Effector memory CD8-positive, alpha-beta T cell (primary cell): ENCODE measurements around the gene AKAP13.
A peak's percentile ranks its signal among the peaks of the same experiment; 100 is the strongest.

Experiments
- ATAC-seq: fragments of 150-1000 bp; cut with Tn5 transposase; replicated peaks from 2 replicates; pipeline ENCODE4 v1.10.0; 2021; ENCODE audit warnings: mild to moderate bottlenecking, moderate library complexity
- DNase-seq, 3 experiments: peaks; one replicate each; pipeline ENCODE4 v3.0.0; 2021
- H3K27ac Mint-ChIP-seq, 2 donors: one replicate each; pipeline ENCODE4 v1.8.0; 2022; ENCODE audit warnings: mild to moderate bottlenecking in 2 of 2, mixed read lengths in 2 of 2, moderate library complexity in 2 of 2
- H3K27me3 Mint-ChIP-seq, 2 donors: one replicate each; pipeline ENCODE4 v1.8.0; 2022; ENCODE audit warnings: mixed read lengths in 2 of 2
- H3K36me3 Mint-ChIP-seq: one replicate; pipeline ENCODE4 v1.8.0; 2022; ENCODE audit warnings: mild to moderate bottlenecking, moderate library complexity, mixed read lengths; ENCODE audit not compliant: insufficient read depth
- H3K4me1 Mint-ChIP-seq, 2 donors: one replicate each; pipeline ENCODE4 v1.8.0; 2022; ENCODE audit warnings: low read depth in 2 of 2, mixed read lengths in 2 of 2
- H3K4me3 Mint-ChIP-seq, 2 donors: one replicate each; pipeline ENCODE4 v1.8.0; 2022; ENCODE audit warnings: mild to moderate bottlenecking in 2 of 2, mixed read lengths in 2 of 2, moderate library complexity in 2 of 2
- H3K9me3 Mint-ChIP-seq, 2 donors: one replicate each; pipeline ENCODE4 v1.8.0; 2022; ENCODE audit warnings: mixed read lengths in 2 of 2

The AKAP13 gene

GRCh38 chr15:85710340-85710842 is 330.0 kb downstream of the AKAP13 start:
- Mint-ChIP-seq H3K4me1 (peaks cover 44 to 82% of the 10 kb centered on the region in 2 donors), H3K36me3 (peaks cover 79% of the 10 kb centered on the region), H3K27me3 (no peaks in the 10 kb centered on the region), H3K27ac (peak overlapping the region; percentile 95 to 99), H3K9me3 (no peaks in the 10 kb centered on the region), H3K4me3 (peak overlapping the region in 1 of 2 donors; percentile 58)
- no peak for DNase-seq
- no peak for ATAC-seq

DNA sequence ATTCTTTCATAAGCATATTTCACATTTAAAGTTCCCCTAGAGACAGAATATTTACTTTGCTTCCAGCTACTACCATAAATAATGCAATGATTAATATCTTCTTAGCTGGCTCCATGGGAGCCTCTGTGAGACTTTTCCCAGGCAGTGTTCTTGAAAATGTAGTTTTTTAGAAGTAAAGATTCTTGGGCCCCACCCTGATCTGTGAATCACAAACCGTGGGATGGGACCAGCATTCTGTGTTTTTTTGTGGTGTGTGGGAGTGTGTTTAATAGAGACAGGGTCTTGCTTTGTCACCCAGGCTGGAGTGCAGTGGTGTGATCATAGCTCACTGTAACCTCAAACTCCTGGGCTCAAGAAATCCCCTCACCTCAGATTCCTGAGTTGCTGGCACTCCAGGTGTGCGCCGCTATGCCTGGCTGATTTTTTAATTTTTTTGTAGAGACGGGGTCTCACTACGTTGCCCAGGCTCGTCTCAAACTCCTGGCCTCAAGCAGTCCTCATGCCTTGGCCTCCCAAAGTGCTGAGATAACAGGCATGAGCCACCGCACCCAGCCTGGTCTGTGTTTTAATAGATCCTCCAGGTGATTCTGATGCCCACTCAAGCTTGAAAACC is 331.3 kb downstream of the AKAP13 start:
- no peak for ATAC-seq
- no peaks in the 10 kb centered on the region for H3K27me3 Mint-ChIP-seq

DNA sequence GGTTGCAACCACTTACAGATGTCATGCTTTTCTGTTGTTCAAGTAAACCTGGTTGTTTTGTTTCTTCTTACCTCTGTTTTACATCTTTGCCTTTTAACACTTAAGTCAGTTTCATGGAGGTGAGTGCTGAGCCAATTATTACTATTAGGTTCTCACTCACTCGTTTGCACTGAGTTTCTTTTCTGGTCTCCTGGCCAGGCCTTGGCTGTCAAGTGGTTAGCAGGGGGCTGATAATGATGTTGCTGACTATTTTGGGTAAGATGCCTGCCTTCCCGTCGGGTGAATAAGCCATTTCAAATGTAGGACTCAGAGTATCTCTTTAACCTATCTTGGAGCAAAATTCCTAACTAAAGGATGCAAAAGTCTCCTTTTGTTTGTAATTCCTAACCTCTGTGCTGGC is 335.9 kb downstream of the AKAP13 start:
- H3K36me3 Mint-ChIP-seq, result peaks cover 96% of the 10 kb centered on the region
- DNase-seq (no peak), ATAC-seq (no peak)
- no peak overlapping the region for H3K4me3 Mint-ChIP-seq
- no peaks in the 10 kb centered on the region for H3K9me3 Mint-ChIP-seq
- H3K27me3 Mint-ChIP-seq, result no peaks in the 10 kb centered on the region
- peak overlapping the region; percentile 67 to 88 for H3K27ac Mint-ChIP-seq
- H3K4me1 Mint-ChIP-seq, result peaks cover 16 to 57% of the 10 kb centered on the region in 2 donors

More for the DNA sequence above, 331.3 kb downstream of the AKAP13 start:
- H3K36me3 Mint-ChIP-seq, result peaks cover 79% of the 10 kb centered on the region
- no peak for DNase-seq
- no peaks in the 10 kb centered on the region for H3K9me3 Mint-ChIP-seq
- peak overlapping the region; percentile 95 to 99 for H3K27ac Mint-ChIP-seq
- peak overlapping the region in 1 of 2 donors; percentile 45 for H3K4me3 Mint-ChIP-seq
- peaks cover 35 to 76% of the 10 kb centered on the region in 2 donors for H3K4me1 Mint-ChIP-seq

DNA sequence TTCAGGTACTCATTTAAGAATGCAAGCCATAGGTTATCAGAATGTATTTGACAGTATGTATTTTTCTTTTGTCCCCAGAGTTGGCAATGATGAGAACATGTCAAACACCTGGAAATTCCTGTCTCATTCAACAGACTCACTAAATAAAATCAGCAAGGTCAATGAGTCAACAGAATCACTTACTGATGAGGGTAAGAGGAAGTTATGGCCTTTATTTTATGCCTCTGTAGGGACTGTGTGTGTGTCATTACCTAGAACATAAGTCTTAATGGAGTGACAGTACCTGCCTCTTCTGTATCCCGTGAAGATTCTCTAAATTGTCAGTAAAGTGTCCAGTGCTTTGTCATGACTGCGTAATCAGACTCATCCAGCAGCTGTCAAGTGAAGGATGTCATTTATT is 336.8 kb downstream of the AKAP13 start:
- Mint-ChIP-seq H3K9me3 (no peaks in the 10 kb centered on the region), H3K4me3 (no peak overlapping the region), H3K36me3 (peaks cover 97% of the 10 kb centered on the region), H3K4me1 (peaks cover 18 to 55% of the 10 kb centered on the region in 2 donors), H3K27ac (peak overlapping the region; percentile 67 to 88), H3K27me3 (no peaks in the 10 kb centered on the region)
- DNase-seq, result no peak
- ATAC-seq, result no peak

- DNase-seq, result no peak
- no peak for ATAC-seq
- peaks cover 18 to 51% of the 10 kb centered on the region in 2 donors for H3K4me1 Mint-ChIP-seq
- H3K9me3 Mint-ChIP-seq, result no peaks in the 10 kb centered on the region
- no peaks in the 10 kb centered on the region for H3K27me3 Mint-ChIP-seq
- H3K4me3 Mint-ChIP-seq, result no peak overlapping the region
- H3K36me3 Mint-ChIP-seq, result peaks cover 99% of the 10 kb centered on the region
- peak overlapping the region; percentile 51 to 98 for H3K27ac Mint-ChIP-seq
Observed at GRCh38 chr15:85718271-85718971, 338.0 kb downstream of the AKAP13 start.

- Mint-ChIP-seq H3K36me3 (peaks cover 98% of the 10 kb centered on the region), H3K4me3 (peak overlapping the region in 1 of 2 donors; percentile 13), H3K9me3 (no peaks in the 10 kb centered on the region), H3K4me1 (peaks cover 17 to 47% of the 10 kb centered on the region in 2 donors), H3K27me3 (no peaks in the 10 kb centered on the region), H3K27ac (peak overlapping the region; percentile 51 to 98)
- no peak for DNase-seq
- no peak for ATAC-seq
Observed at GRCh38 chr15:85718981-85719380, 338.6 kb downstream of the AKAP13 start.

DNA sequence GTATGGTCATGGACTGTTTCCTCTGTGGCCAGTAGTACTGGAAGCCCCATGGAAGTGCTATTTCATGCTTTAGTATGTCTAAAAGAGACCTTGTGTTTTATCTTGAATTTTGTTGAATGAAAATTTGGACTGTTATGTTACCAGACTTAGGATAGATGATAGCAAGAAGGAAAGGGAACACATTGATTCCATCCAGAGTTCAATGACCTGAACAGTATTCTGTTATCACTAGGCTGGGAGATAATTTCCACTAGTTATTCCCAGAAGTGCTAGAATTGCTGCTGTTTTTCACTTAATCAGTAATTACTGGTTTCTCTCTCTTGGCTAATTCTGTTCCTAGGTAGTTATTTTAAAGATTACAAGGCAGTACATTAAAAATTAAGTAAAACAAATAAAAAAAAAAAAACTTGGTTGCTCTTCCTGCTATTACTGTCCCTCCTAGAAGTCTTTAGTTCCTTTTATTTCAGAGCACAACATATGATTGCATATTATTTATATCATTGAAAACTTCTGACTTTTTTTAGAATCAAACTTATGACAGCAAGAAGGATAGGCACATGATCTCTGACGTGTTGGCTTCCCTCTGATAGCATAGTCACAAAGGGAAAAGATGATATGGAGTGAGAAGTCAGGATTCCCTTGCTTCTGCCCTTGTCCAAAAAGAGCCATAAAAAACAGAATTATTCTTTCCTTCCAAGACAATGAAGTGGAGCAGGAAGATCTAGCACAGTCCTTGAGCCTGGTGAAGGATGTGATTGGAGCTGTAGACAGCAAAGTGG is 342.2 kb downstream of the AKAP13 start:
- H3K9me3 Mint-ChIP-seq, result no peaks in the 10 kb centered on the region
- peaks cover 20 to 41% of the 10 kb centered on the region in 2 donors for H3K4me1 Mint-ChIP-seq
- DNase-seq (no peak), ATAC-seq (no peak)
- peaks cover 98% of the 10 kb centered on the region for H3K36me3 Mint-ChIP-seq
- H3K27me3 Mint-ChIP-seq, result no peaks in the 10 kb centered on the region
- peak overlapping the region in 1 of 2 donors; percentile 9 for H3K4me3 Mint-ChIP-seq
- H3K27ac Mint-ChIP-seq, result peak overlapping the region; percentile 95 to 98

DNA sequence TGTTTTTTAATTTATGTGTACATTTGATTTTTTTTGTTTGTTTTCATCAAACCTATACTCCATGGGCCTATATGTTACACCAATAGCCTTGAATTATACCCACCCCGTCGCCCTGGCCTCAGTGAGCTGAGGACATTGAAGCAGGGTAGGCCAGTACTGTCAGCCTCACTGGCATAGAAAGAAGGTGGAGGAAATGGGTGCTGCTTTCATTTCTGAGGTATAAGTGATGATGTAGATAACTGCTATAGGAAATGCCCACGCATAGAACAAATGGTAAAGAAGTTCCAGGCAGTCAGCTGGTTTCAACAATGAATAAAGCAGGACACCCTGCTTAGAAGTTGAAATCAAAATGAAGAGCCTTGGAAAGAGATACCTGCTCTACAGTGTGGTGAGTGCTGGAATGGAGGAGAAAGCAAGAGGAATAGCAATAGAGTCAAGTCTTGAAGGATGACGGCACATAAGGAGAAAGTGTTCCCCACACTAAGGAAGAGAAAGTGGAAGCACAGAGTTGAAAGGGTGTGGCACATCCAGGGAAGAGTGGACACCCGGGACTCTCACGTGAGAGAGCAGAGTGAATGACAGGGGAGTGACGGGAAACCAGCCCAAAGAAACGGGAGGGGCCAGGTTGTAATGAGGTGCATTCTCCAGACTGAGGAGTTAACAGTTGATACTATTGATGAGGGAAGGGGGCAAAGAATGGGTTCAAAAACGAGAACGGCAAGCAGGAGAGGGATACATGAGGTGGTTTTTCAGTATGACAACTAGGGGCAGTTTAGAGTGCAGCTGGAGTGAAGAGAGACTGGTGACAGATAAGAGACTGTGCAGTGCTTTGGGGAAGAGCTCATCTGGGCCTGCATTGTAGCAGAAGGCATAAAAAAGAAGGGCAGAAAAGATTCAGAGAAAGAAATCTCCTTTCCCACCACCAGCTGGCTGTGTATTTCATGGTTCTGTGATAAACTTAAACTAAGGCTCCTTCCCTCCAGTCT is 343.9 kb downstream of the AKAP13 start:
- Mint-ChIP-seq H3K27me3 (no peaks in the 10 kb centered on the region), H3K9me3 (no peaks in the 10 kb centered on the region), H3K4me1 (peaks cover 21 to 34% of the 10 kb centered on the region in 2 donors), H3K27ac (peak overlapping the region; percentile 95 to 98), H3K4me3 (peak overlapping the region; percentile 64 to 73), H3K36me3 (peaks cover 98% of the 10 kb centered on the region)
- ATAC-seq (peak; percentile 95), DNase-seq (peak in 1 of 3 experiments; percentile 23)

- H3K4me3 Mint-ChIP-seq, result no peak overlapping the region
- DNase-seq, result no peak
- H3K27ac Mint-ChIP-seq, result peak overlapping the region; percentile 95 to 98
- peaks cover 26 to 39% of the 10 kb centered on the region in 2 donors for H3K4me1 Mint-ChIP-seq
- H3K27me3 Mint-ChIP-seq, result no peaks in the 10 kb centered on the region
- no peaks in the 10 kb centered on the region for H3K9me3 Mint-ChIP-seq
- ATAC-seq, result no peak
- H3K36me3 Mint-ChIP-seq, result peaks cover 98% of the 10 kb centered on the region
Observed at GRCh38 chr15:85725019-85725418, 344.6 kb downstream of the AKAP13 start.

DNA sequence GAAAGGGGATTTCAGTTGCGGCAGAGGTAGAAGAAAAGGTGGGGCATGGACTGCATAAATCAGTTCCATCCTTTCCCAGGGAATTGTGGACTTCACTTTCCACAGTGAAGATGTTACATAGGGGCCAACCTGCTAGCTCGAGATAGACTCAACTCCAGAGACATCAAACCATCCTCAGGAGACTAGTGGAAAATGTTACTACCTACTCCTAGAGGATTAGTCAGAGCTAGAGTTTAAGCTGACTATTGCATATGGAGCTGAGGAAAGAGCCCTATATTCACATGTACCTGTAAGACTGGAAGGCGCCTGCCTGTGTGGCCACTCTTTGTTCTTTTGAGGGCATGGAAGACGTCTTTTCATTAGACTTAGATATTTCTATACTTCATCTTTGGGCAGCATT is 345.2 kb downstream of the AKAP13 start:
- Mint-ChIP-seq H3K4me3 (no peak overlapping the region), H3K9me3 (no peaks in the 10 kb centered on the region), H3K27ac (peak overlapping the region in 1 of 2 donors; percentile 81), H3K4me1 (peaks cover 26 to 39% of the 10 kb centered on the region in 2 donors), H3K36me3 (peaks cover 98% of the 10 kb centered on the region), H3K27me3 (no peaks in the 10 kb centered on the region)
- DNase-seq (no peak), ATAC-seq (no peak)

DNA sequence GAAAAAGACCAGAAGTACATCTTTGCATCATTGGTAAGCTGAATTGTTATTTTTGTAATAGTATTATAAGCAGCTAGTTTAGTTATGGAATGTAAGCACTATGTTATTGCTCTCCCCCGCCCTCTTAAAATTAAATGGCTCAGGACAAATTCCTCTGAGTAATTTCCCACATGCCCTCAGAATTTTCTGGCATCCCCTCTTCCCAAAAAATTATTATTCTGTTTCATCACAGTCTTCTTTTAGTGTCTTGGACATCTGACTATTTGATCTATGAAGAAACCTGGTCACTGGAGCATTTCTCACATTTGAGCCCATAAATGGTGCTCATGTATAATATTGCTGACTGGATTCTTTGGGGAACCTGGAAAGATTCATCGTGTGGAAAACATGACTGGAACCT is 346.1 kb downstream of the AKAP13 start:
- Mint-ChIP-seq H3K4me1 (peaks cover 21 to 37% of the 10 kb centered on the region in 2 donors), H3K4me3 (no peak overlapping the region), H3K27me3 (no peaks in the 10 kb centered on the region), H3K9me3 (no peaks in the 10 kb centered on the region), H3K27ac (peak overlapping the region in 1 of 2 donors; percentile 81), H3K36me3 (peaks cover 98% of the 10 kb centered on the region)
- ATAC-seq, result no peak
- DNase-seq, result no peak

DNA sequence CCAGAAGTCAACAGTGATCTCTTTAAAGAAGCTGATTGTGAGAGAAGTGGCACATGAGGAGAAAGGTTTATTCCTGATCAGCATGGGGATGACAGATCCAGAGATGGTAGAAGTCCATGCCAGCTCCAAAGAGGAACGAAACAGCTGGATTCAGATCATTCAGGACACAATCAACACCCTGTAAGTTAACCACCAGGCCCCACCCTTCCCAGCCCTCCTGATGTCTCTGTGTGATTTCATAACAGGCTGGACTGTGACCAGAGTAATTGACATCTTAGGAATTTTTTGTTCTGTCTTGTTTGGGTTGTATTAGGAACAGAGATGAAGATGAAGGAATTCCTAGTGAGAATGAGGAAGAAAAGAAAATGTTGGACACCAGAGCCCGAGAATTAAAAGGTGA is 346.7 kb downstream of the AKAP13 start:
- Mint-ChIP-seq H3K27me3 (no peaks in the 10 kb centered on the region), H3K27ac (peak overlapping the region; percentile 21 to 81), H3K4me1 (peaks cover 18 to 32% of the 10 kb centered on the region in 2 donors), H3K4me3 (no peak overlapping the region), H3K9me3 (no peaks in the 10 kb centered on the region), H3K36me3 (peaks cover 98% of the 10 kb centered on the region)
- no peak for ATAC-seq
- no peak for DNase-seq
